ENCODE data around the gene SPON1.

GRCh38 chr11:14070896-14071295 lies 108.4 kb downstream of the SPON1 start:
- TF ChIP-seq EZH2phosphoT487 (IDR thresholded peaks at IDR 0.05; ENCODE audit: insufficient read depth, low read depth): no peak
- no peak for TF ChIP-seq EZH2 (IDR thresholded peaks at IDR 0.05; ENCODE audit: insufficient read depth, poor library complexity, severe bottlenecking)

Measured in GM23248 (cell line).